Measurements from ENCODE around the gene A4GALT. TPM values are rescaled to one million over a fixed set of nuclear protein-coding genes. Genes with fewer than 3 reads are reported as not detected.

The A4GALT gene
- total RNA-seq, 1 experiment from 2014 or later: 6.9 TPM

GRCh38 chr22:42700355-42700754 lies 20.3 kb downstream of the A4GALT start:
- Histone ChIP-seq H3K27ac (ENCODE audit: low read length) (no peak overlapping the region), H3K27me3 (ENCODE audit: control insufficient read depth, insufficient read depth, low read length) (no peaks in the 10 kb centered on the region), H3K36me3 (ENCODE audit: control insufficient read depth, insufficient read depth, low read length) (no peaks in the 10 kb centered on the region), H3K4me3 (ENCODE audit: low read depth in 2 of 2, low read length in 2 of 2) (no peak overlapping the region), H3K9me3 (ENCODE audit: control insufficient read depth, insufficient read depth, low read depth, low read length) (no peaks in the 10 kb centered on the region), H3K4me1 (ENCODE audit: control insufficient read depth, insufficient read depth, low read length) (peaks cover 3% of the 10 kb centered on the region)
- no peak for TF ChIP-seq CTCF (IDR thresholded peaks at IDR 0.05)
- TF ChIP-seq POLR2AphosphoS5 (IDR thresholded peaks at IDR 0.05; ENCODE audit: low read depth, low read length): no peak
- CTCF ChIA-PET: no interaction called here
- POLR2A ChIA-PET: no interaction called here
- in situ Hi-C loops (cut with HindIII; ENCODE audit: low pct_unique_long_range_greater_than_20kb, low sequenced_read_pairs) (no loop called here), intact Hi-C loops (cut with micrococcal nuclease; ENCODE audit: unreplicated experiment) (no loop called here)
- no TSS peak for BruUV-seq (replicated peaks)
- DNase-seq (ENCODE audit: low read depth, low spot score) (no peak), ATAC-seq (no peak)

GRCh38 chr22:42699976-42700352 lies 20.7 kb downstream of the A4GALT start:
- TF ChIP-seq TCF7L2 (IDR thresholded peaks at IDR 0.05; ENCODE audit: low read depth, low read length): no peak
- no peak for TF ChIP-seq CTCF (IDR thresholded peaks at IDR 0.05)
- TF ChIP-seq POLR2AphosphoS5 (IDR thresholded peaks at IDR 0.05; ENCODE audit: low read depth, low read length): no peak
- TF ChIP-seq SIN3A (IDR thresholded peaks at IDR 0.05; ENCODE audit: borderline replicate concordance, insufficient read depth, low read depth, low read length): no peak
- no peak for TF ChIP-seq REST (IDR thresholded peaks at IDR 0.05; ENCODE audit: insufficient read depth in 1 of 2, low read depth in 2 of 2, low read length in 1 of 2)
- H3K4me1 ChIP-seq (ENCODE audit: control insufficient read depth, insufficient read depth, low read length): peaks cover 3% of the 10 kb centered on the region
- POLR2A ChIA-PET: no interaction called here
- no peak for ATAC-seq
- CTCF ChIA-PET: interaction anchor here (0.5 kb wide), 1 partner anchor 33 kb away, joined by 8 read pairs; no protein-coding TSS in a partner anchor
- no peak for DNase-seq (ENCODE audit: low read depth, low spot score)
- in situ Hi-C loops (cut with HindIII; ENCODE audit: low pct_unique_long_range_greater_than_20kb, low sequenced_read_pairs): no loop called here
- intact Hi-C loops (cut with micrococcal nuclease; ENCODE audit: unreplicated experiment): no loop called here
- no peak overlapping the region for H3K4me3 ChIP-seq (ENCODE audit: low read depth in 2 of 2, low read length in 2 of 2)
- H3K27me3 ChIP-seq (ENCODE audit: control insufficient read depth, insufficient read depth, low read length): no peaks in the 10 kb centered on the region
- BruUV-seq (replicated peaks): no TSS peak
- no peak overlapping the region for H3K27ac ChIP-seq (ENCODE audit: low read length)
- H3K9me3 ChIP-seq (ENCODE audit: control insufficient read depth, insufficient read depth, low read depth, low read length): no peaks in the 10 kb centered on the region
- no peaks in the 10 kb centered on the region for H3K36me3 ChIP-seq (ENCODE audit: control insufficient read depth, insufficient read depth, low read length)
